RWPE2 (cell line): Measurements from ENCODE around the gene ZEB2.

Experiments
- ATAC-seq: fragments of 200-7000 bp; cut with Tn5 transposase; 3 replicates; pipeline ENCODE4 v1.9.1; 2021; ENCODE audit warnings: low read depth
- DNase-seq: peaks from one replicate; pipeline ENCODE4 v3.0.0-alpha.2; 2020; ENCODE audit warnings: low spot score
- H3K27ac ChIP-seq: fragments of 450-650 bp; 2 replicates; pipeline ENCODE4 v1.5.1; 2017; ENCODE audit warnings: mild to moderate bottlenecking; ENCODE audit not compliant: poor library complexity, severe bottlenecking
- H3K27me3 ChIP-seq: fragments of 250-450 bp; sonication (Bioruptor Pico); 2 replicates; pipeline ENCODE4 v1.5.1; 2021; ENCODE audit warnings: mild to moderate bottlenecking, moderate library complexity; ENCODE audit not compliant: insufficient read depth, poor library complexity, severe bottlenecking
- H3K36me3 ChIP-seq: fragments of 250-450 bp; sonication (Bioruptor Pico); 2 replicates; pipeline ENCODE4 v1.5.1; 2020; ENCODE audit warnings: low read depth, mild to moderate bottlenecking, moderate library complexity
- H3K4me1 ChIP-seq: fragments of 250-450 bp; sonication (Bioruptor Pico); 2 replicates; pipeline ENCODE4 v1.5.1; 2021; ENCODE audit warnings: mild to moderate bottlenecking, moderate library complexity; ENCODE audit not compliant: insufficient read depth, poor library complexity, severe bottlenecking
- H3K4me3 ChIP-seq: fragments of 250-450 bp; sonication (Bioruptor Pico); 2 replicates; pipeline ENCODE4 v1.5.1; 2021; ENCODE audit warnings: mild to moderate bottlenecking, moderate library complexity; ENCODE audit not compliant: severe bottlenecking
- H3K9me3 ChIP-seq: fragments of 250-450 bp; sonication (Bioruptor Pico); 2 replicates; pipeline ENCODE4 v1.5.1; 2021; ENCODE audit warnings: mild to moderate bottlenecking, moderate library complexity; ENCODE audit not compliant: severe bottlenecking
- CTCF ChIP-seq: fragments of 450-650 bp; IDR thresholded peaks from one replicate; pipeline ENCODE4 v1.5.1; 2017; ENCODE audit warnings: mild to moderate bottlenecking, moderate library complexity; ENCODE audit not compliant: poor library complexity, severe bottlenecking

The ZEB2 gene

GRCh38 chr2:144447535-144447934 is 72.4 kb downstream of the ZEB2 start:
- no peak for DNase-seq
- Histone ChIP-seq H3K27ac (no peak overlapping the region), H3K4me3 (no peak overlapping the region), H3K36me3 (no peaks in the 10 kb centered on the region), H3K27me3 (no peaks in the 10 kb centered on the region), H3K4me1 (no peaks in the 10 kb centered on the region), H3K9me3 (no peaks in the 10 kb centered on the region)
- TF ChIP-seq CTCF, result no peak
- no peak for ATAC-seq

GRCh38 chr2:144446136-144446535 is 73.8 kb downstream of the ZEB2 start:
- no peak for TF ChIP-seq CTCF
- Histone ChIP-seq H3K4me3 (no peak overlapping the region), H3K36me3 (no peaks in the 10 kb centered on the region), H3K9me3 (no peaks in the 10 kb centered on the region), H3K4me1 (no peaks in the 10 kb centered on the region), H3K27me3 (no peaks in the 10 kb centered on the region), H3K27ac (no peak overlapping the region)
- ATAC-seq, result no peak
- no peak for DNase-seq

GRCh38 chr2:144445196-144445595 is 74.7 kb downstream of the ZEB2 start:
- no peak for ATAC-seq
- Histone ChIP-seq H3K4me1 (no peaks in the 10 kb centered on the region), H3K27ac (no peak overlapping the region), H3K36me3 (no peaks in the 10 kb centered on the region), H3K4me3 (no peak overlapping the region), H3K27me3 (no peaks in the 10 kb centered on the region), H3K9me3 (no peaks in the 10 kb centered on the region)
- no peak for TF ChIP-seq CTCF
- DNase-seq, result no peak

GRCh38 chr2:144443837-144444817 is 75.8 kb downstream of the ZEB2 start:
- ATAC-seq (no peak), DNase-seq (no peak)
- no peak for TF ChIP-seq CTCF
- H3K36me3 ChIP-seq, result no peaks in the 10 kb centered on the region
- H3K27me3 ChIP-seq, result no peaks in the 10 kb centered on the region
- H3K4me3 ChIP-seq, result no peak overlapping the region
- H3K27ac ChIP-seq, result no peak overlapping the region
- H3K9me3 ChIP-seq, result no peaks in the 10 kb centered on the region
- H3K4me1 ChIP-seq, result no peaks in the 10 kb centered on the region

GRCh38 chr2:144441711-144442141 is 78.2 kb downstream of the ZEB2 start:
- DNase-seq (no peak), ATAC-seq (no peak)
- Histone ChIP-seq H3K4me1 (peaks cover 7% of the 10 kb centered on the region), H3K27me3 (no peaks in the 10 kb centered on the region), H3K36me3 (no peaks in the 10 kb centered on the region), H3K4me3 (no peak overlapping the region), H3K27ac (no peak overlapping the region), H3K9me3 (no peaks in the 10 kb centered on the region)
- TF ChIP-seq CTCF, result no peak
